SH-SY5Y (cell line): Measurements from ENCODE around the gene C1RL.

ENCODE experiments used
- GATA2 ChIP-seq: IDR thresholded peaks from 2 replicates; pipeline ENCODE4 v1.6.1; 2011; ENCODE audit warnings: mild to moderate bottlenecking, low read depth, low read length
- GATA3 ChIP-seq: IDR thresholded peaks from 2 replicates; pipeline ENCODE4 v1.6.1; 2011; ENCODE audit warnings: low read depth, mild to moderate bottlenecking, low read length, moderate library complexity

DNA sequence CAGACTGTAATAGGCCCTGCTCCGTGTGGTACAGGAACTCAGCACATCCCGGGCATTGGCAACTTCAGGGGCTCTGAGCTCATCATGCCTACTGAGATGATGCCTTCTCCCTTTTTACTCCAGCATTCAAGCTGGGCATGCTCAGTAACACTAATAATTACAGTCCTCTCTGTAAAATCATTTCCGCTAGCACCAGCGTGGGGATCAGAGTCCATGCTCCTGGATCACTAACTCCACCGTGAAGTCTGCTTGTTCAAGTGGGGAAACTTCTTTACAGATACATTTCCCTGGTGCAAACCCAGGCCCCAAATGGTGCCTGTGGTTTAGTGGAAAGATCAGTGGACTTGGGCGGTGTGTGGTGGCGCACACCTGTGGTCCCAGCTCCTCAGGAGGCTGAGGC, 37.9 kb upstream of the C1RL start:
- no peak for TF ChIP-seq GATA3
- TF ChIP-seq GATA2, result no peak
